H1 (cell line): ENCODE results near the gene ANO9. TPM values are rescaled to one million over a fixed set of nuclear protein-coding genes. Genes with fewer than 3 reads are reported as not detected.

Source experiments
- CTCF ChIA-PET: fragments of 300-600 bp; sonication (Branson Sonifier 250); formaldehyde crosslinking; loops from one replicate; lab custom pipeline; 2021; ENCODE audit not compliant: partially characterized antibody; lab: Charles Lee
- POLR2A ChIA-PET: fragments of 300-600 bp; sonication (Branson Sonifier 250); formaldehyde crosslinking; loops from one replicate; lab custom pipeline; 2021; ENCODE audit warnings: inconsistent platforms; ENCODE audit not compliant: partially characterized antibody; lab: Charles Lee
- DNase-seq, 2 experiments: peaks; one replicate each; pipeline versions ENCODE4 v3.0.0 to v3.0.0-alpha.2; 2010 to 2022; ENCODE audit warnings: low spot score in 2 of 2, low read depth in 1 of 2, mixed read lengths in 1 of 2
- FAIRE-seq: peaks from 2 replicates; lab custom pipeline; 2011; peaks lifted over from hg19 to GRCh38; lab: Jason Lieb, UNC
- H2AFZ ChIP-seq: 2 replicates; pipeline ENCODE4 v1.8.1; 2012; ENCODE audit warnings: low read length, inconsistent platforms
- H2AK5ac ChIP-seq: 2 replicates; pipeline ENCODE4 v1.6.1; 2013; ENCODE audit warnings: low read depth, low read length
- H2BK120ac ChIP-seq: replicated peaks from 2 replicates; pipeline ENCODE3; 2013; ENCODE audit warnings: low read depth, low read length, inconsistent platforms
- H2BK12ac ChIP-seq: 2 replicates; pipeline ENCODE4 v1.6.1; 2013; ENCODE audit warnings: low read depth, low read length
- H2BK15ac ChIP-seq: 2 replicates; pipeline ENCODE4 v1.6.1; 2013; ENCODE audit warnings: low read length
- H2BK20ac ChIP-seq: 2 replicates; pipeline ENCODE4 v1.6.1; 2013; ENCODE audit warnings: low read length
- H2BK5ac ChIP-seq: 2 replicates; pipeline ENCODE4 v1.6.1; 2013; ENCODE audit warnings: low read depth, low read length
- H3K14ac ChIP-seq: 2 replicates; pipeline ENCODE4 v1.6.1; 2013; ENCODE audit warnings: inconsistent platforms; ENCODE audit not compliant: insufficient read length
- H3K18ac ChIP-seq: 2 replicates; pipeline ENCODE4 v1.6.1; 2013; ENCODE audit warnings: low read length; ENCODE audit errors: extremely low read depth
- H3K23ac ChIP-seq: 2 replicates; pipeline ENCODE4 v1.6.1; 2013; ENCODE audit warnings: inconsistent platforms; ENCODE audit not compliant: insufficient read length
- H3K23me2 ChIP-seq: 2 replicates; pipeline ENCODE4 v1.6.1; 2013; ENCODE audit warnings: low read depth, low read length
- H3K27ac ChIP-seq: 2 replicates; pipeline ENCODE4 v1.6.1; 2011; ENCODE audit warnings: low read depth, low read length, inconsistent platforms
- H3K27me3 ChIP-seq, 4 experiments: replicated peaks in 1 of 4; 1 replicate in 1 of 4; 2 replicates in 3 of 4; pipeline versions ENCODE4 v1.6.1 to v1.8.1; 2011 to 2013; ENCODE audit warnings: low read length in 3 of 4, mild to moderate bottlenecking in 3 of 4, inconsistent platforms in 2 of 4, mixed read lengths in 2 of 4, moderate library complexity in 1 of 4; ENCODE audit not compliant: control insufficient read depth in 3 of 4, insufficient read depth in 3 of 4; ENCODE audit errors: extremely low read depth in 1 of 4
- H3K36me3 ChIP-seq, 4 experiments: 2 replicates each; pipeline versions ENCODE4 v1.6.1 to v1.8.1; 2011 to 2013; ENCODE audit warnings: mild to moderate bottlenecking in 4 of 4, low read length in 3 of 4, moderate library complexity in 2 of 4, control low read depth in 1 of 4, inconsistent platforms in 1 of 4; ENCODE audit not compliant: insufficient read depth in 4 of 4, control insufficient read depth in 2 of 4
- H3K4ac ChIP-seq: replicated peaks from 2 replicates; pipeline ENCODE3; 2013; ENCODE audit warnings: low read length, low read depth, mixed read lengths, inconsistent platforms; ENCODE audit not compliant: insufficient read length
- H3K4me1 ChIP-seq, 4 experiments: replicated peaks in 1 of 4; 1 replicate in 1 of 4; 2 replicates in 3 of 4; pipeline versions ENCODE4 v1.6.1 to v1.8.1; 2011 to 2013; ENCODE audit warnings: low read length in 3 of 4, inconsistent platforms in 2 of 4, mixed read lengths in 1 of 4; ENCODE audit not compliant: insufficient read depth in 4 of 4, control insufficient read depth in 3 of 4
- H3K4me2 ChIP-seq, 2 experiments: 2 replicates each; pipeline versions ENCODE4 v1.6.1 to v1.8.1; 2011 to 2013; ENCODE audit warnings: low read depth in 2 of 2, low read length in 2 of 2, control low read depth in 1 of 2, inconsistent platforms in 1 of 2, mild to moderate bottlenecking in 1 of 2; ENCODE audit not compliant: insufficient read depth in 1 of 2
- H3K4me3 ChIP-seq, 4 experiments: fragments of 200-600, 300-600 bp in 1 of 4; sonication (generic), shearing (Covaris generic), sonication (Bioruptor Twin) in 1 of 4; 2 replicates each; pipeline versions ENCODE4 v1.5.1 to v1.8.1; 2011 to 2016; ENCODE audit warnings: low read length in 4 of 4, low read depth in 3 of 4, control low read depth in 2 of 4, inconsistent platforms in 2 of 4, mild to moderate bottlenecking in 2 of 4, mixed read lengths in 1 of 4, moderate library complexity in 1 of 4; ENCODE audit not compliant: insufficient read depth in 2 of 4; ENCODE audit errors: extremely low read depth in 1 of 4
- H3K56ac ChIP-seq: replicated peaks from 2 replicates; pipeline ENCODE3; 2013; ENCODE audit warnings: low read depth, mild to moderate bottlenecking, mixed read lengths, low read length, inconsistent platforms; ENCODE audit not compliant: insufficient read length
- H3K79me1 ChIP-seq: 2 replicates; pipeline ENCODE4 v1.6.1; 2013; ENCODE audit warnings: low read depth, low read length, control low read depth
- H3K79me2 ChIP-seq, 2 experiments: 2 replicates each; pipeline versions ENCODE4 v1.6.1 to v1.8.1; 2012 to 2013; ENCODE audit warnings: low read length in 2 of 2, mild to moderate bottlenecking in 2 of 2, inconsistent platforms in 1 of 2; ENCODE audit not compliant: insufficient read depth in 2 of 2, control insufficient read depth in 1 of 2
- H3K9ac ChIP-seq, 4 experiments: replicated peaks in 1 of 4; 1 replicate in 1 of 4; 2 replicates in 3 of 4; pipeline versions ENCODE4 v1.6.1 to v1.8.1; 2011 to 2013; ENCODE audit warnings: low read depth in 3 of 4, low read length in 3 of 4, control low read depth in 2 of 4, mild to moderate bottlenecking in 2 of 4, moderate library complexity in 2 of 4, inconsistent platforms in 1 of 4; ENCODE audit errors: extremely low read depth in 1 of 4
- H3K9me3 ChIP-seq, 2 experiments: 2 replicates each; pipeline versions ENCODE4 v1.6.1 to v1.8.1; 2012 to 2013; ENCODE audit warnings: mild to moderate bottlenecking in 2 of 2, moderate library complexity in 2 of 2, control low read depth in 1 of 2, inconsistent platforms in 1 of 2, low read depth in 1 of 2, low read length in 1 of 2, mixed read lengths in 1 of 2; ENCODE audit not compliant: insufficient read depth in 2 of 2
- H4K20me1 ChIP-seq, 2 experiments: replicated peaks in 1 of 2; 2 replicates each; pipeline versions ENCODE3 to v1.8.1; 2011 to 2013; ENCODE audit warnings: inconsistent platforms in 2 of 2, low read length in 2 of 2, mild to moderate bottlenecking in 1 of 2; ENCODE audit not compliant: insufficient read depth in 2 of 2, control insufficient read depth in 1 of 2
- H4K5ac ChIP-seq: 2 replicates; pipeline ENCODE4 v1.6.1; 2013; ENCODE audit warnings: low read length, low read depth, mixed read lengths, inconsistent platforms; ENCODE audit not compliant: insufficient read length
- H4K8ac ChIP-seq: 2 replicates; pipeline ENCODE4 v1.8.0; 2013; ENCODE audit warnings: mild to moderate bottlenecking, moderate library complexity, low read length, inconsistent platforms; ENCODE audit not compliant: insufficient read depth; ENCODE audit errors: extremely low read depth
- H4K91ac ChIP-seq: replicated peaks from 2 replicates; pipeline ENCODE3; 2013; ENCODE audit warnings: low read length, mixed read lengths, inconsistent platforms; ENCODE audit not compliant: insufficient read length
- BACH1 ChIP-seq: IDR thresholded peaks from 2 replicates; pipeline ENCODE4 v1.6.1; 2012; ENCODE audit warnings: low read length, improper control_type of control experiment
- CBX8 ChIP-seq: fragments of 300-800, 300-1000 bp; sonication (generic); IDR thresholded peaks from 2 replicates; pipeline ENCODE4 v1.7.1; 2016; ENCODE audit warnings: low read depth, low read length, borderline replicate concordance
- CHD2 ChIP-seq: IDR thresholded peaks from 2 replicates; pipeline ENCODE4 v1.6.1; 2012; ENCODE audit warnings: low read length, improper control_type of control experiment
- FOSL1 ChIP-seq: IDR thresholded peaks from 2 replicates; pipeline ENCODE4 v1.6.1; 2011; ENCODE audit warnings: mild to moderate bottlenecking, low read depth, low read length, moderate library complexity; ENCODE audit not compliant: insufficient read depth
- JUN ChIP-seq: IDR thresholded peaks from 2 replicates; pipeline ENCODE4 v1.6.1; 2011; ENCODE audit warnings: low read depth, mild to moderate bottlenecking, improper control_type of control experiment, low read length
- KDM5A ChIP-seq: fragments of 200-600 bp; IDR thresholded peaks from 2 replicates; pipeline ENCODE4 v1.7.1; 2012; ENCODE audit warnings: mild to moderate bottlenecking, low read length, inconsistent platforms, mixed read lengths
- SIX5 ChIP-seq: IDR thresholded peaks from 2 replicates; pipeline ENCODE4 v1.6.1; 2011; ENCODE audit warnings: mild to moderate bottlenecking, low read depth, low read length
- SP1 ChIP-seq: IDR thresholded peaks from 2 replicates; pipeline ENCODE4 v1.6.1; 2011; ENCODE audit warnings: low read depth, low read length
- SP2 ChIP-seq: IDR thresholded peaks from 2 replicates; pipeline ENCODE4 v1.6.1; 2012; ENCODE audit warnings: mild to moderate bottlenecking, low read length, inconsistent platforms
- TAF7 ChIP-seq: optimal IDR thresholded peaks from 2 replicates; pipeline ENCODE3; 2011; ENCODE audit warnings: low read depth, mild to moderate bottlenecking, inconsistent platforms, low read length, moderate library complexity, borderline replicate concordance
- TBP ChIP-seq: IDR thresholded peaks from 2 replicates; pipeline ENCODE4 v1.6.1; 2011; ENCODE audit warnings: low read depth, low read length, improper control_type of control experiment
- TCF12 ChIP-seq: IDR thresholded peaks from 2 replicates; pipeline ENCODE4 v1.6.1; 2011; ENCODE audit warnings: low read depth, mild to moderate bottlenecking, low read length
- TEAD4 ChIP-seq: IDR thresholded peaks from 2 replicates; pipeline ENCODE4 v1.6.1; 2012; ENCODE audit warnings: low read depth, low read length, inconsistent platforms, mixed read lengths
- WGBS, 2 experiments: shearing (Covaris generic) in 1 of 2; methylation state at CpG; one replicate each; pipeline versions ENCODE4 v1.1.6 to v1.1.7; 2013 to 2015; ENCODE audit warnings: low lambda C conversion rate in 2 of 2, mixed read lengths in 2 of 2, inconsistent platforms in 1 of 2, low coverage in 1 of 2, missing lambda C conversion rate in 1 of 2; ENCODE audit not compliant: insufficient replicate concordance in 2 of 2, insufficient coverage in 1 of 2, insufficient read length in 1 of 2; ENCODE audit errors: extremely low coverage in 1 of 2, missing lambda C conversion rate in 1 of 2; 5-methylcytosine and 5-hydroxymethylcytosine counted together
- polyA plus RNA-seq, 7 experiments: library from polyadenylated mRNA; depleted of rRNA in 3 of 7; stranded (reverse) in 5 of 7; unstranded in 2 of 7; fragments of >200 nt in 5 of 7; fragments of 200-250 nt in 2 of 7; gene quantifications; 1 replicate in 5 of 7; 2 replicates in 1 of 7; 4 replicates in 1 of 7; pipeline versions ENCODE4 v1.2.1 to v1.2.3, GENCODE V29; 2011 to 2013; ENCODE audit warnings: missing spikeins in 2 of 7, mixed read lengths in 2 of 7
- total RNA-seq: library from RNA; stranded (reverse); fragmentation: NEBNext Ultra II Directional; extraction: Animal tissue kit (Norgen Biotek cat#: 25700); gene quantifications from 2 replicates; pipeline ENCODE4 v1.2.1, GENCODE V29; 2021

ANO9 gene
- total and polyA plus RNA-seq, 2 of the 8 experiments (the other 6 are each of a cell fraction or from before 2014, with no cell fraction given), result 20.0 to 20.7 TPM

DNA sequence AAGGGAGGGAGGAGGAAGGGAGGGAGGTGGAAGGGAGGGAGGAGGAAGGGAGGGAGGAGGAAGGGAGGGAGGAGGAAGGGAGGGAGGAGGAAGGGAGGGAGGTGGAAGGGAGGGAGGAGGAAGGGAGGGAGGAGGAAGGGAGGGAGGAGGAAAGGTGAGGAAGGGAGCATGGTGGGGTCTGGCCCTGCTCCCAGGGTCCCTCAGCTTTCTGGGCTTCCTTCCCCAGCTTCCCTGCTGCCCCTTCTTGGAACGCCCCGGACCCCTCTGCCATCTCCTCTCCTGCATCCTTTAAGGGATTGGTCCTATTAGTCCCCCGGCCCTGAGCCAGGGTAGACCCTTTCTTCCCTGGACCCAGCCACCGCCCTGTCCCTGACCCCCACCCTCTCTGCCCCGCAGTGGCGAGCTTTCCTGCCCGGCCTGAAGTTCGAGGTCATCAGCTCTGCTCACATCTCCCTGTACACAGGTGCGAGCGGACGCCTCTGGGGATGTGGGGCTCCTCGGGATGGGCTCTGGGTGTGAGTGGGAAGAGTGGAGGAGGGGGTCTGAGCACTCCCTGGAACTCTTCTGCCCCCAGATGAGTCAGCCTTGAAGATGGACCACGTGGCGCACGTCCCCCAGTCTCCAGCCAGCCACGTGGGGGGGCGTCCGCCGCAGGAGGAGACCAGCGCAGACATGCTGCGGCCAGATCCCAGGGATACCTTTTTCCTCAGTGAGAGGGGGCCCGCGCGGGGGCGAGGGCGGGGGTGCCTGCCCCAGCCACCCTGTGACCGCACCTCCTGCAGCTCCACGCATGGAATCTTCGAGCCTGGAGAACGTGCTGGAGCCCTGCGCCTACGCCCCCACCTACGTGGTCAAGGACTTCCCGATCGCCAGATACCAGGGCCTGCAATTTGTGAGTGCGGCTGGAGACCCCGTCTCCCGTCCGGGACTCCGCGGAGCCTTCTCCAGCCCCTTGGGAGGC lies 66.5 kb downstream of the ANO9 start:
- H3K23ac ChIP-seq, result no peak overlapping the region
- no peak overlapping the region for H3K18ac ChIP-seq
- H2BK5ac ChIP-seq, result no peak overlapping the region
- CTCF ChIA-PET, result interaction anchor here (1.7 to 3.0 kb wide), 2 partner anchors 15 to 76 kb away, joined by 3 to 11 read pairs; no protein-coding TSS in a partner anchor
- H4K91ac ChIP-seq, result no peak overlapping the region
- no peak overlapping the region for H2AK5ac ChIP-seq
- no peak overlapping the region for H3K56ac ChIP-seq
- H4K8ac ChIP-seq, result no peak overlapping the region; the same call in 1 of the 2 replicates
- no peak overlapping the region for H2BK20ac ChIP-seq
- H3K4me1 ChIP-seq, result peaks cover 0 to 5% (median 0%) of the 10 kb centered on the region in 4 experiments; a peak in 2 of 7 replicates
- no peak overlapping the region for H4K5ac ChIP-seq
- H2BK12ac ChIP-seq, result no peak overlapping the region
- H3K27me3 ChIP-seq, result no peaks in the 10 kb centered on the region
- FAIRE-seq, result no peak
- H3K4ac ChIP-seq, result no peak overlapping the region
- 92% methylated on average over 23 of the region's 41 CpGs; no CpG with 5 or more reads in 1 of the 2 experiments for WGBS, 2 experiments
- H2AFZ ChIP-seq, result no peak overlapping the region
- no peak overlapping the region for H3K27ac ChIP-seq
- H3K79me1 ChIP-seq, result peaks cover 7% of the 10 kb centered on the region
- H2BK120ac ChIP-seq, result no peak overlapping the region
- peaks cover 0 to 6% of the 10 kb centered on the region in 2 experiments for H4K20me1 ChIP-seq
- no peaks in the 10 kb centered on the region; the same call in 1 of the 2 replicates for H3K23me2 ChIP-seq
- no peak overlapping the region for H3K4me3 ChIP-seq
- H3K4me2 ChIP-seq, result no peak overlapping the region
- POLR2A ChIA-PET, result interaction anchor here (0.6 to 1.8 kb wide), 6 partner anchors 12 to 161 kb away, joined by 3 to 7 read pairs (median 5); no protein-coding TSS in a partner anchor
- H3K36me3 ChIP-seq, result peaks cover 11 to 56% (median 19%) of the 10 kb centered on the region in 4 experiments; a peak in 7 of 8 replicates
- H3K9ac ChIP-seq, result no peak overlapping the region
- H3K9me3 ChIP-seq, result no peaks in the 10 kb centered on the region
- no peak overlapping the region for H3K14ac ChIP-seq
- no peak overlapping the region for H2BK15ac ChIP-seq
- DNase-seq, result no peak
- peaks cover 0 to 14% of the 10 kb centered on the region in 2 experiments; a peak in 1 of 4 replicates for H3K79me2 ChIP-seq
- TF ChIP-seq SP1, result no peak
- no peak for TF ChIP-seq CHD2
- TF ChIP-seq JUN, result no peak
- no peak for TF ChIP-seq TCF12
- TF ChIP-seq SIX5, result no peak
- TF ChIP-seq TBP, result no peak
- no peak for TF ChIP-seq BACH1
- no peak for TF ChIP-seq TEAD4
- no peak for TF ChIP-seq SP2
- TF ChIP-seq KDM5A, result no peak
- no peak for TF ChIP-seq CBX8
- no peak for TF ChIP-seq TAF7
- TF ChIP-seq FOSL1, result no peak
